Measurements from ENCODE around the gene CHN2. TPM values are rescaled to one million over a fixed set of nuclear protein-coding genes. Genes with fewer than 3 reads are reported as not detected.

The CHN2 gene
- polyA plus RNA-seq, 1 of the 3 experiments (the other 2 are of a cell fraction): 0.02 TPM

- CTCF ChIA-PET: interaction anchor here (1.8 to 2.6 kb wide), 3 partner anchors 237 to 504 kb away, joined by 4 to 13 read pairs (median 7); no protein-coding TSS in a partner anchor
- Histone ChIP-seq H2AFZ (ENCODE audit: low read depth) (no peak overlapping the region), H3K4me1 (ENCODE audit: control insufficient read depth in 1 of 2, insufficient read depth in 2 of 2, low read depth in 1 of 2, low read length in 1 of 2) (no peaks in the 10 kb centered on the region), H3K9me3 (no peaks in the 10 kb centered on the region), H3K27ac (ENCODE audit: low read depth in 2 of 2, low read length in 1 of 2) (no peak overlapping the region), H3K4me2 (no peak overlapping the region), H3F3A (replicated peaks; ENCODE audit: insufficient read depth) (no peaks in the 10 kb centered on the region), H3K4me3 (ENCODE audit: low read depth in 2 of 2, low read length in 1 of 2) (no peak overlapping the region), H3K36me3 (replicated peaks in 1 of 2; ENCODE audit: control insufficient read depth in 1 of 2, insufficient read depth in 2 of 2, low read length in 1 of 2) (no peaks in the 10 kb centered on the region), H3K9ac (no peak overlapping the region), H3K9me2 (no peaks in the 10 kb centered on the region), H3K79me2 (ENCODE audit: insufficient read depth) (no peaks in the 10 kb centered on the region), H4K20me1 (ENCODE audit: insufficient read depth) (no peaks in the 10 kb centered on the region), H3K27me3 (ENCODE audit: insufficient read depth) (peaks cover 4% of the 10 kb centered on the region; the same call in 1 of the 2 replicates)
- DNase-seq: no peak
- TF ChIP-seq EZH2phosphoT487 (IDR thresholded peaks at IDR 0.05; ENCODE audit: borderline replicate concordance, low read depth): no peak
- no peak for TF ChIP-seq CHD2 (IDR thresholded peaks at IDR 0.05; ENCODE audit: low read length, partially characterized antibody)
- TF ChIP-seq PBX3 (IDR thresholded peaks at IDR 0.05): no peak
- TF ChIP-seq ELF1 (IDR thresholded peaks at IDR 0.05): no peak
- TF ChIP-seq REST (IDR thresholded peaks at IDR 0.05; ENCODE audit: low read depth, low read length): no peak
- TF ChIP-seq MXI1 (IDR thresholded peaks at IDR 0.05; ENCODE audit: low read depth, low read length): no peak
- TF ChIP-seq NRF1 (IDR thresholded peaks at IDR 0.05; ENCODE audit: low read depth, low read length): no peak
- no peak for TF ChIP-seq RXRA (IDR thresholded peaks at IDR 0.05; ENCODE audit: borderline replicate concordance, low read depth)
- TF ChIP-seq RAD21 (IDR thresholded peaks at IDR 0.05; ENCODE audit: low read length): no peak
- no peak for TF ChIP-seq FOXJ3 (CRISPR knock-in tag; IDR thresholded peaks at IDR 0.05)
- no peak for TF ChIP-seq TEAD4 (IDR thresholded peaks at IDR 0.05; ENCODE audit: borderline replicate concordance, insufficient read depth)
- TF ChIP-seq CTCF (IDR thresholded peaks at IDR 0.05): no peak
- no peak for TF ChIP-seq IRF3 (IDR thresholded peaks at IDR 0.05; ENCODE audit: low read depth, low read length)
- TF ChIP-seq POLR2AphosphoS5 (IDR thresholded peaks at IDR 0.05; ENCODE audit: low read depth, low read length): no peak
- TF ChIP-seq SMC3 (IDR thresholded peaks at IDR 0.05; ENCODE audit: low read depth, low read length): no peak
- 74% methylated on average over 5 of the region's 5 CpGs for WGBS (ENCODE audit: low lambda C conversion rate)
- POLR2A ChIA-PET: no interaction called here
These were observed 232.0 kb downstream of the CHN2 start for GRCh38 chr7:29426587-29426986.
